Endothelial cell of umbilical vein (primary cell): ENCODE results near the gene ZBTB43. TPM values are rescaled to one million over a fixed set of nuclear protein-coding genes. Genes with fewer than 3 reads are reported as not detected.

Experiments
- BruUV-seq: library from RNA; stranded (reverse); fragments of 400-500 nt; replicated peaks from 2 replicates; lab custom pipeline; 2021; lab: Mats Ljungman, UMichigan
- CTCF ChIA-PET: fragments of 300-600, 350-600 bp; sonication (Branson Sonifier 250); formaldehyde crosslinking; loops from one replicate; lab custom pipeline; 2021; ENCODE audit warnings: antibody characterized with exemption, inconsistent platforms; lab: Charles Lee
- POLR2A ChIA-PET: fragments of 300-600, 350-600 bp; sonication (Branson Sonifier 250); formaldehyde crosslinking; loops from one replicate; lab custom pipeline; 2021; ENCODE audit warnings: antibody characterized with exemption, inconsistent platforms; lab: Charles Lee
- DNase-seq: peaks from one replicate; pipeline ENCODE4 v3.0.0-alpha.2; 2011; ENCODE audit warnings: low read depth, low spot score
- FAIRE-seq: peaks from 2 replicates; lab custom pipeline; 2011; peaks lifted over from hg19 to GRCh38; lab: Jason Lieb, UNC
- H2AFZ ChIP-seq: 2 replicates; pipeline ENCODE4 v1.6.0; 2012; ENCODE audit warnings: low read depth, low read length, control low read depth, inconsistent platforms
- H3K27ac ChIP-seq: 2 replicates; pipeline ENCODE4 v1.5.1; 2011; ENCODE audit warnings: low read depth, mild to moderate bottlenecking, control low read depth, low read length, moderate library complexity; ENCODE audit not compliant: insufficient read depth
- H3K27me3 ChIP-seq, 2 experiments: 2 replicates each; pipeline versions ENCODE4 v1.6.0 to v1.6.1; 2011; ENCODE audit warnings: low read length in 2 of 2, mixed read lengths in 1 of 2; ENCODE audit not compliant: control insufficient read depth in 2 of 2, insufficient read depth in 2 of 2
- H3K36me3 ChIP-seq, 2 experiments: 2 replicates in 1 of 2; 3 replicates in 1 of 2; pipeline ENCODE4 v1.5.1; 2011; ENCODE audit warnings: low read length in 2 of 2, mild to moderate bottlenecking in 1 of 2, moderate library complexity in 1 of 2; ENCODE audit not compliant: control insufficient read depth in 2 of 2, insufficient read depth in 2 of 2; ENCODE audit errors: extremely low read depth in 1 of 2
- H3K4me1 ChIP-seq: 3 replicates; pipeline ENCODE4 v1.5.1; 2011; ENCODE audit warnings: mild to moderate bottlenecking, low read length; ENCODE audit not compliant: control insufficient read depth, insufficient read depth; ENCODE audit errors: extremely low read depth
- H3K4me2 ChIP-seq: 2 replicates; pipeline ENCODE4 v1.6.1; 2011; ENCODE audit warnings: low read length, control low read depth, mixed read lengths; ENCODE audit not compliant: insufficient read depth
- H3K4me3 ChIP-seq, 3 experiments: fragments of 200-600 bp in 1 of 3; sonication (generic), shearing (Covaris generic) in 1 of 3; replicated peaks in 1 of 3; 2 replicates each; pipeline ENCODE4 v1.5.1; 2011 to 2016; ENCODE audit warnings: control low read depth in 3 of 3, low read length in 3 of 3, mild to moderate bottlenecking in 2 of 3, inconsistent platforms in 1 of 3, low read depth in 1 of 3, moderate library complexity in 1 of 3; ENCODE audit not compliant: insufficient read depth in 1 of 3
- H3K79me2 ChIP-seq: 2 replicates; pipeline ENCODE4 v1.6.0; 2012; ENCODE audit warnings: low read length, inconsistent platforms; ENCODE audit not compliant: control insufficient read depth, insufficient read depth
- H3K9ac ChIP-seq: replicated peaks from 2 replicates; pipeline ENCODE3; 2011; ENCODE audit warnings: low read length, control low read depth; ENCODE audit not compliant: insufficient read depth; ENCODE audit errors: extremely low read depth
- H3K9me1 ChIP-seq: replicated peaks from 3 replicates; pipeline ENCODE4 v1.6.0; 2011; ENCODE audit warnings: mild to moderate bottlenecking, low read length; ENCODE audit not compliant: control insufficient read depth, insufficient read depth; ENCODE audit errors: extremely low read depth
- H3K9me3 ChIP-seq: replicated peaks from 2 replicates; pipeline ENCODE4 v1.5.1; 2012; ENCODE audit warnings: low read length, inconsistent platforms; ENCODE audit not compliant: control insufficient read depth, insufficient read depth
- H4K20me1 ChIP-seq: replicated peaks from 2 replicates; pipeline ENCODE3; 2011; ENCODE audit warnings: mild to moderate bottlenecking, low read length; ENCODE audit not compliant: control insufficient read depth, insufficient read depth; ENCODE audit errors: extremely low read depth
- EZH2 ChIP-seq: IDR thresholded peaks from 2 replicates; pipeline ENCODE4 v1.6.1; 2012; ENCODE audit warnings: borderline replicate concordance, low read depth, mild to moderate bottlenecking, moderate library complexity, low read length, inconsistent platforms; ENCODE audit not compliant: severe bottlenecking
- FOS ChIP-seq: IDR thresholded peaks from 2 replicates; pipeline ENCODE4 v1.6.1; 2011; ENCODE audit warnings: mild to moderate bottlenecking, low read length, moderate library complexity, borderline replicate concordance; ENCODE audit not compliant: insufficient read depth
- JUN ChIP-seq: IDR thresholded peaks from 2 replicates; pipeline ENCODE4 v1.6.1; 2011; ENCODE audit warnings: borderline replicate concordance, low read depth; ENCODE audit not compliant: insufficient read length, insufficient read depth
- MAX ChIP-seq: IDR thresholded peaks from 2 replicates; pipeline ENCODE4 v1.6.1; 2011; ENCODE audit not compliant: insufficient read depth, insufficient read length
- MYC ChIP-seq: IDR thresholded peaks from one replicate; pipeline ENCODE4 v1.6.1; 2011; ENCODE audit warnings: mild to moderate bottlenecking, low read depth, low read length
- POLR2A ChIP-seq: IDR thresholded peaks from 2 replicates; pipeline ENCODE4 v1.6.1; 2012; ENCODE audit warnings: low read depth, mild to moderate bottlenecking, control low read depth, low read length
- POLR2AphosphoS5 ChIP-seq: IDR thresholded peaks from 2 replicates; pipeline ENCODE4 v1.6.1; 2012; ENCODE audit warnings: low read depth, mild to moderate bottlenecking, control low read depth, low read length, moderate library complexity; ENCODE audit not compliant: insufficient read depth
- dilution Hi-C: fragments of 300-500 bp; cut with MboI; formaldehyde crosslinking; loops from one replicate; pipeline ENCODE4 v1.15.0; 2019; ENCODE audit warnings: low sequenced_read_pairs; ENCODE audit not compliant: extremely low pct_ligation_motif_present
- intact Hi-C: fragments of 100-400 bp; cut with micrococcal nuclease; formaldehyde crosslinking; loops from one replicate; pipeline ENCODE4 v1.10.0; 2022
- polyA plus RNA-seq, 4 experiments: library from polyadenylated mRNA; depleted of rRNA in 3 of 4; stranded (reverse) in 3 of 4; unstranded in 1 of 4; fragments of >200 nt; gene quantifications; 2 replicates each; pipeline versions ENCODE4 v1.2.1 to v1.2.3, GENCODE V29; 2011 to 2012; ENCODE audit warnings: missing spikeins in 1 of 4
- total RNA-seq: library from RNA; stranded (reverse); gene quantifications from 2 replicates; pipeline ENCODE4 v1.2.3, GENCODE V29; 2021

Gene ZBTB43
- total and polyA plus RNA-seq, 2 donors (not counting 3 experiments of a cell fraction or from before 2014, with no cell fraction given), result 3.2 to 9.0 TPM

GRCh38 chr9:126756876-126757415, 47.9 kb upstream of the ZBTB43 start:
- DNase-seq (no peak), FAIRE-seq (no peak)
- CTCF ChIA-PET, result interaction anchor here (0.6 to 1.8 kb wide), 4 partner anchors 16 to 159 kb away, joined by 3 to 7 read pairs (median 4); no protein-coding TSS in a partner anchor
- Histone ChIP-seq H3K4me2 (no peak overlapping the region), H3K79me2 (no peaks in the 10 kb centered on the region), H3K4me3 (no peak overlapping the region), H3K4me1 (no peaks in the 10 kb centered on the region), H3K27me3 (no peaks in the 10 kb centered on the region), H3K9me3 (no peaks in the 10 kb centered on the region), H3K36me3 (no peaks in the 10 kb centered on the region), H3K27ac (no peak overlapping the region), H2AFZ (no peak overlapping the region), H3K9me1 (no peaks in the 10 kb centered on the region), H3K9ac (no peak overlapping the region), H4K20me1 (no peaks in the 10 kb centered on the region)
- intact Hi-C loops, result no loop called here
- dilution Hi-C loops, result no loop called here
- no TSS peak for BruUV-seq
- TF ChIP-seq POLR2A (no peak), FOS (no peak), MAX (no peak), POLR2AphosphoS5 (no peak), JUN (no peak), MYC (no peak), EZH2 (no peak)
- POLR2A ChIA-PET, result no interaction called here
